Activated CD4-positive, CD25-positive, alpha-beta regulatory T cell treated with anti-CD3 and anti-CD28 coated beads, Interleukin-2, amount 50 U/mL, for 24 hours (primary cell): Measurements from ENCODE around the gene WDR45B.
"Not testable (repeated sequence)": the region's sequence is repeated elsewhere in the genome, so short reads cannot be mapped to it uniquely, and the experiment has no call there.

Experiments
- ATAC-seq, 2 donors: fragments of 150-1000 bp; cut with Tn5 transposase; one replicate each; pipeline ENCODE4 v1.10.0; 2021; ENCODE audit warnings: mild to moderate bottlenecking in 1 of 2, moderate library complexity in 1 of 2

The WDR45B gene

GRCh38 chr17:82598256-82599119 is 49.8 kb downstream of the WDR45B start:
- no peak for ATAC-seq

GRCh38 chr17:82596837-82597672 is 51.2 kb downstream of the WDR45B start:
- no peak for ATAC-seq

DNA sequence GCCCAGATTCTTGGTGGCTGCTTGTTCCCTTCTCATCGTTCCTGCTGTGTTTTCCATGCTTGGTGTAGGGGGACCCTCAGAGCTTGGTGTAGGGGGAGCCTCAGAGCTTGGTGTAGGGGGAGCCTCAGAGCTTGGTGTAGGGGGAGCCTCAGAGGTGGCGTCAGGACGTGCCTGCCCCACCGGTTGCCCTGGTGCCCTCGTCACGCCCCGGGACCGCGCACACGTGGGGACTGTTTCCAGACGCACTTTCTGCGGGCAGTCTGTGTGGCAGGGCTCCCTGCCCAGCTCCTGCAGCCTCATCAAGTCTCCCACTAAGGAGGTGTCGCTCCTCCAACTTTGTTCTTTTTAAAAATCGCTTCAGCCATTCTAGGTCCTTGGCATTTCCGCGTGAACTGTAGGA is 51.9 kb downstream of the WDR45B start:
- no peak for ATAC-seq

- ATAC-seq, result no peak
Measured at GRCh38 chr17:82595893-82596292, 52.4 kb downstream of the WDR45B start.

DNA sequence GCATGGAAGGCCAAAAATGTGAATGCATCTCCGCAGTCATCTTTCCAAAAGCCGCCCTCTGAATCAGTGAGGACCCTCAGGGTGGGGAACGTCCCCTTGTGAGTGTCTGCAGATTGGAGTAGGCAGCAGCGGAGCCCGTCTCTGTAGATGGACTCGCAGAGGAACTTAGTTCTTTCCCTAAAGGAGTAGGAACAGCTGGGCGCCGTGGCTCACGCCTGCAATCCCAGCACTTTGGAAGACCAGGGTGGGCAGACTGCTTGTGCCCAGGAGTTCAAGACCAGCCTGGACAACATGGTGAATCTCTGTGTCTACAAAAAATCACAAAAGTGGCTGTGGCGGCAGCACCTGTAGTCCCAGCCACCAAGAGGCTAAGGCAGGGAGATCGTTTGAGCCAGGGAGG is 53.7 kb downstream of the WDR45B start:
- ATAC-seq, result no peak

GRCh38 chr17:82593590-82594087 is 54.6 kb downstream of the WDR45B start:
- ATAC-seq, result no peak

GRCh38 chr17:82592767-82593589 is 55.3 kb downstream of the WDR45B start:
- ATAC-seq, result peak; percentile 39

- ATAC-seq, result peak in 1 of 2 donors; percentile 2
Measured at GRCh38 chr17:82592289-82592766, 55.9 kb downstream of the WDR45B start.

GRCh38 chr17:82590881-82591539 is 57.2 kb downstream of the WDR45B start:
- no peak for ATAC-seq

DNA sequence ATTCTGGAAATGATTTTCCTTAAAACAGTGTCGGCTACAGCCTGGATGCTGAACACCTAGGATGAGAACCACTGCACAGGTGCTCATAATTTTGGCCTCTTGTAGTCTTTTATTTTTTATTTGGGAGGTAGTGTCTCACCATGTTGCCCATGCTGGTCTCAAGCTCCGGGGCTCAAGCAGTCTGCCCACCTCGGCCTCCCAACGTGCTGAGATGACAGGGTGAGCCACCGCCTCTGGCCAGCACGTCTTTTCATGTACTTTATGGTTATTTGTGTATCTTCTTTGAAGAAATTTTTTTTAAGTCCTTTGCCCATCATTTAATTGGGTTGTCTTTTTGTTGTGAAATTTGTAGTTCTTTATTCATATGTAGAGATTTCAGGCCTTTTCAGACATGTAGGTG is 58.0 kb downstream of the WDR45B start:
- no peak for ATAC-seq

DNA sequence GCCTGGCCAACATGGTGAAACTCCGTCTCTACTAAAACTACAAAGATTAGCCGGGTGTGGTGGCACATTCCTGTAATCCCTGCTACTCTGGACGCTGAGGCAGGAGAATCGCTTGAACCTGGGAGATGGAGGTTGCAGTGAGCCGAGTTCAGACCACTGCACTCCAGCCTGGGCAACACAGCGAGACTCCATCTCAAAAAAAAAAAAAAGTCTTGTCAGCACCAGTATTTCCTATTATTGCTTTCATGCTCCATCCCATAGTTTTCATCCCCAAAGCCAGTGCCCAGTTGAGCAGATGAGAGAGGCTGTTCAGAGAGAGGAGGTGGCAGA is 58.4 kb downstream of the WDR45B start:
- no peak for ATAC-seq

DNA sequence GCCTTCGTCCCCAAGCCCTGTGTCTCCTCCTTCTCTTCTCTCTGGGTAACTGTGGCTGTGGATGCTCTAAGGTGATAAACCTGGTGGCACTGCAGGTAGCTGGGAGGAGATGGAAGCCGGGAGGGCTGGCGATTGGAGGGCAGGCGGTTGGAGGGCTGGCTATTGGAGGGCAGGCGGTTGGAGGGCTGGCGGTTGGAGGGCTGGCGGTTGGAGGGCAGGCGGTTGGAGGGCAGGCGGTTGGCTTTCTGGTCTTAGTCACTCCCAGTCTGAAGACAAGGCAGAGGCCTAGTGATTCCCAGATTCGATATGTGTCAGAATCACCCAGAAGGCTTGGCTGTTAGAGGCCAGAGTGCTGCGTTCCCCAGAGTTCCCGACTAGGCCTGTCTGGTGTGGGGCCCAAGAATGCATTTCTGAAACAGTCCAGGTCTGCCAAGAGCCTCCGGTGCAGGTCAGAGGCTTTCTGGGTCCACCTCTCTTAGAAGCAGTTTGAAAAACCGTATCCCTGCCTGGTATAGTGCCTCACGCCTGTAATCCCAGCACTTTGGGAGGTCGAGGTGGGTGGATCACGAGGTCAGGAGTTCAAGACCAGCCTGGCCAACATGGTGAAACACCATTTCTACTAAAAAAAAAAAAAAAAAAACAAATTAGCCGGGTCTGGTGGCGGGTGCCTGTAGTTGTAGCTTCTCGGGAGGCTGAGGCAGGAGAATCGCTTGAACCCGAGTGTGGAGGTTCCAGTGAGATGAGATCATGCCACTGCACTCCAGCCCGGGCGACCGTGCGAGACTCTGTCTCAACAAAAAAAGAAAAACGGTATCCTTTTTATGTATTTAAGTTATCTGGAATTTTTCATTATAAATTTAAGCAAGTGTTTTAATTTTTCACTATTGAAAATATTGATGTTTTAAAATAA is 59.7 kb downstream of the WDR45B start:
- no peak for ATAC-seq

DNA sequence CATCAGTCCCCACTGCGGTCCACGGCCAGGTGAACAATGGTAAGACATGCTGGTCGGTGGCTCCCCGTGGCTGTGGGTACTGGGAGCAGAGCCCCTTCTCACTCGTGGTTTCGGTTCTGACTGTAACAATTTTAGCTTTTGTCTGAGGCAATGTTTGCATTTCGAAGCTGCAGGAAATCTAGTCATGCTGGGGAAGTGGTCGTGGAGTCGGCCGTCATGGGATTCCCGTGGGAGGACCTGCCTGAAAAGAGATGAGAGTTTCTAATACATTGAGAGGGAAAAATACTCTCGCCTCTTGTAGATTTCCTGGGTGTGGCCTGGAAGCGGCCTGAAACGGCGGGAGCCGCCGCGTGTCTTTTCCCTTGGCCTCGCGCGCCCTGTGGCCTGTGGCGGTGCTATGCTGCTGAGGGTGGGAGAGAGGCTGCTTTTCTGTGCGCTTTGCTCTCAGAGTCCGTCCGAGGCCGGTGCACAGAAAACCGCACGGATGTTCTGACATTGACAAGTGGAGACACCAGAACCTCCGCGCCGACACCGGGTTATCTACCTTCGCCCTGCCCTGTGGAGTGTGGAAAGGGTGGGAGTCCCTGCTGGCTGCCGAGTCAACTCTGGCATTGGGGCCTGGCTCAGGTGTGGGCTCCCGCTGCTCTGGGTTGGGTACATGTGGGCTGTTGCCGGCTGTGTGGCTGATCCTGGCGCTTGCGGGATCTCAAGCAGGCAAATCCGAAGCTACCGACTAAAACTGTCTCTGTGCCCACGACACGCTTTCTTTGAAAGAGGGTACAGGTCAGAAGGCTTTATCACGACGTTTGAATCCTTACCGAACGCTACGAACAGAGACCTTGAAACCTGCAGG is 60.8 kb downstream of the WDR45B start:
- no peak for ATAC-seq

GRCh38 chr17:82586576-82587233 is 61.5 kb downstream of the WDR45B start:
- ATAC-seq, result no peak

DNA sequence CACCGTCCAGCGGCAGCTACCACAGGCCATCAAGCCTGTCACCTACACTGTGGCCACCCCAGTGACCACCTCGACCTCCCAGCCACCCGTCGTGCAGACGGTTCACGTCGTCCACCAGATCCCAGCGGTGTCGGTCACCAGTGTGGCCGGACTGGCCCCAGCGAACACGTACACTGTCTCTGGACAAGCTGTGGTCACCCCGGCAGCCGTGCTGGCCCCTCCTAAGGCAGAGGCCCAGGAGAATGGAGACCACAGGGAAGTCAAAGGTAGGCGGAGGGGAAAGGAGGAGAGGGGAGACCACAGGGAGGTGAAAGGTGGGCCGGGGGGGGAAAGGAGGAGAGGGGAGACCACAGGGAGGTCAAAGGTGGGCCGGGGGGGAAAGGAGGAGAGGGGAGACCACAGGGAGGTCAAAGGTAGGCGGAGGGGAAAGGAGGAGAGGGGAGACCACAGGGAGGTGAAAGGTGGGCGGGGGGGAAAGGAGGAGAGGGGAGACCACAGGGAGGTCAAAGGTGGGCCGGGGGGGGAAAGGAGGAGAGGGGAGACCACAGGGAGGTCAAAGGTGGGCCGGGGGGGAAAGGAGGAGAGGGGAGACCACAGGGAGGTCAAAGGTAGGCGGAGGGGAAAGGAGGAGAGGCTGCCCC is 62.2 kb downstream of the WDR45B start:
- not testable (repeated sequence) for ATAC-seq

DNA sequence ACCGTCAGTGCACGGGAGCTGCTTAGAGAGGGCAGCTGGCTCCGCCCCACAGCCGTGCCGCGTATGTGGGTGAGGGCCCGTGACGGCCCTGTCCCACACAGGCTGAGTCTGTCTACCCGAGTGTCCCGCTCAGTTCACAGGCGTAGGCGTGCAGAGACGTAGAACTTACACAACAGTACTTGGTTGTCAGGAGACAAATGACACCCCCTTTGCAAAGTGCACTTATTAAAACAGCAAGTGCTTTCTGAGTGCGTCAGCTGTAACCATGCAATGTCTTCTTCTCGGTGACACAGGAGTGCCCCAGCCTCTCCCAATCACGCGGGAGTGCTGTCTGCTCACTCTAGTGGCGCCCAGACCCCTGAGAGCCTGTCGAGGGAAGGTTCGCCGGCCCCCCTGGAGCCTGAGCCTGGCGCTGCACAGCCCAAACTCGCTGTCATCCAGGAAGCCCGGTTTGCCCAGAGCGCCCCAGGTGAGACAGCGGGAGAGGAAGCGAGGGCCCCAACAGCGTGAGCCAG is 64.5 kb downstream of the WDR45B start:
- peak; percentile 56 to 87 for ATAC-seq

DNA sequence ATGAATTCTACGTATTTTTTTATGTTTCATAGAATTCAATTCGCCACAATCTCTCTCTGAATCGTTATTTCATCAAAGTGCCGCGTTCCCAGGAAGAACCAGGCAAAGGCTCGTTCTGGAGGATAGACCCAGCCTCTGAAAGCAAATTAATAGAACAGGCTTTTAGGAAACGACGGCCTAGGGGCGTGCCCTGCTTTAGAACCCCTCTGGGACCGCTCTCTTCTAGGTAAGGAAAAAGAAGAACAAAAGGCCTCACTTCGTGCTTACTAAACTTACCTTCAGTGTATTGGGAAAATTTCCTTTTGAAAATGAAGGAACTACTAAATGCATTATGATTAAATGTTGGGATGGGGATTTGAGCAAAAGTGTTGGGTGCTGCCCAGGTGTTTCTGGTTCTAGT is 65.5 kb downstream of the WDR45B start:
- ATAC-seq, result no peak

- ATAC-seq, result no peak
Measured at GRCh38 chr17:82582213-82582612, 66.0 kb downstream of the WDR45B start.

DNA sequence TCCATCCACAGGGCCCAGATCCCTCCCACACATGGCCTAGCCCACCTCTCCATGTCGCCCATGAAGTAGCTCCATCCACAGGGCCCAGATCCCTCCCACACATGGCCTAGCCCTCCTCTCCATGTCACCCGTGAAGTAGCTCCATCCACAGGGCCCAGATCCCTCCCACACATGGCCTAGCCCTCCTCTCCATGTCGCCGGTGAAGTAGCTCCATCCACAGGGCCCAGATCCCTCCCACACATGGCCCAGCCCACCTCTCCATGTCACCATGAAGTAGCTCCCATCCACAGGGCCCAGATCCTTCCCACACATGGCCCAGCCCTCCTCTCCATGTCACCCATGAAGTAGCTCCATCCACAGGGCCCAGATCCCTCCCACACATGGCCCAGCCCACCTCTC is 68.3 kb downstream of the WDR45B start:
- not testable (repeated sequence) for ATAC-seq
